B cell (primary cell): ENCODE results near the gene PSMC5.

Experiments used
- CTCF ChIP-seq: fragments of 200-600 bp; IDR thresholded peaks from one replicate; pipeline ENCODE4 v1.8.0; 2022; ENCODE audit warnings: antibody characterized with exemption, mild to moderate bottlenecking
- EZH2 ChIP-seq: IDR thresholded peaks from 2 replicates; pipeline ENCODE4 v1.6.1; 2012; ENCODE audit warnings: borderline replicate concordance, low read depth, mild to moderate bottlenecking, moderate library complexity, low read length; ENCODE audit not compliant: insufficient read depth, poor library complexity, severe bottlenecking

DNA sequence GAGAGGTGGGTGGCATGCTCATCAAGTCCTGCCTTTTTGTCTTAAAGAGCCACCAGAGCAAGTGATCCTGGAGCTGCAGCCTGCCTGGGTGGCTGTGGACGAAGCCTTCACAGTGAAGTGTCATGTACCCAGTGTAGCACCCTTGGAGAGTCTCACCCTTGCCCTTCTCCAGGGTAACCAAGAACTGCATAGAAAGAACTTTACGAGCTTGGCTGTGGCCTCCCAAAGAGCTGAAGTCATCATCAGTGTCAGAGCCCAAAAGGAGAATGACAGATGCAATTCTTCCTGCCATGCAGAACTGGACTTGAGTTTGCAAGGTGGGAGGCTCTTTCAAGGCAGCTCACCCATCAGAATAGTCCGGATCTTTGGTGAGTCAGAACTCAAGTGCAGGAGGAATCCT lies 32.0 kb downstream of the PSMC5 start:
- TF ChIP-seq CTCF (no peak), EZH2 (no peak)
